ENCODE data around the gene TTC3.
A peak's percentile ranks its signal among the peaks of the same experiment; 100 is the strongest.
"Not testable (repeated sequence)": the region's sequence is repeated elsewhere in the genome, so short reads cannot be mapped to it uniquely, and the experiment has no call there.

TTC3 gene

GRCh38 chr21:37200641-37201480 lies 127.8 kb downstream of the TTC3 start:
- no peak for DNase-seq

GRCh38 chr21:37202221-37203110 lies 129.4 kb downstream of the TTC3 start:
- no peak for DNase-seq

GRCh38 chr21:37204580-37204979 lies 131.5 kb downstream of the TTC3 start:
- DNase-seq: no peak

- no peak for DNase-seq
These were observed 133.4 kb downstream of the TTC3 start for GRCh38 chr21:37206496-37206895.

- no peak for DNase-seq
These were observed 134.5 kb downstream of the TTC3 start for GRCh38 chr21:37207441-37208009.

- no peak for DNase-seq
These were observed 135.1 kb downstream of the TTC3 start for GRCh38 chr21:37208056-37208721.

- no peak for DNase-seq
These were observed 135.7 kb downstream of the TTC3 start for GRCh38 chr21:37208741-37209225.

- no peak for DNase-seq
These were observed 137.1 kb downstream of the TTC3 start for GRCh38 chr21:37210130-37210529.

GRCh38 chr21:37210799-37211198 lies 137.7 kb downstream of the TTC3 start:
- no peak for DNase-seq

- DNase-seq: no peak
These were observed 141.9 kb downstream of the TTC3 start for GRCh38 chr21:37214952-37215351.

GRCh38 chr21:37219761-37220432 lies 146.8 kb downstream of the TTC3 start:
- DNase-seq: peak in 1 of 2 experiments; percentile 33

- peak; percentile 10 to 12 for DNase-seq
These were observed 147.5 kb downstream of the TTC3 start for GRCh38 chr21:37220433-37220980.

- peak; percentile 96 to 97 for DNase-seq
These were observed 148.1 kb downstream of the TTC3 start for GRCh38 chr21:37220981-37221664.

GRCh38 chr21:37222248-37222647 lies 149.2 kb downstream of the TTC3 start:
- not testable (repeated sequence) for DNase-seq

GRCh38 chr21:37223804-37224345 lies 150.8 kb downstream of the TTC3 start:
- no peak for DNase-seq

GRCh38 chr21:37224861-37225839 lies 152.1 kb downstream of the TTC3 start:
- peak; percentile 12 to 20 for DNase-seq

GRCh38 chr21:37226041-37226920 lies 153.2 kb downstream of the TTC3 start:
- DNase-seq: no peak

Measured in activated CD4-positive, alpha-beta T cell treated with anti-CD3 and anti-CD28 coated beads, Interleukin-2, amount 50 U/mL, for 4 hours (primary cell).